Rectal smooth muscle tissue (tissue), 1 donor: ENCODE results near the gene AKAP6.

Experiments used
- H3K27ac ChIP-seq: one replicate; pipeline ENCODE4 v1.7.0; 2013; ENCODE audit warnings: low read depth, low read length, inconsistent platforms
- H3K27me3 ChIP-seq: one replicate; pipeline ENCODE4 v1.7.0; 2013; ENCODE audit warnings: low read length; ENCODE audit not compliant: control insufficient read depth, insufficient read depth
- H3K36me3 ChIP-seq: one replicate; pipeline ENCODE4 v1.7.0; 2013; ENCODE audit warnings: low read length; ENCODE audit not compliant: control insufficient read depth, insufficient read depth
- H3K4me1 ChIP-seq: one replicate; pipeline ENCODE4 v1.7.0; 2013; ENCODE audit warnings: low read length; ENCODE audit not compliant: control insufficient read depth, insufficient read depth
- H3K4me3 ChIP-seq: one replicate; pipeline ENCODE4 v1.7.0; 2013; ENCODE audit warnings: low read length
- H3K9ac ChIP-seq: one replicate; pipeline ENCODE4 v1.7.0; 2013; ENCODE audit warnings: low read length

Gene AKAP6

GRCh38 chr14:32698831-32699230 lies 369.7 kb downstream of the AKAP6 start:
- Histone ChIP-seq H3K27ac (no peak overlapping the region), H3K9ac (no peak overlapping the region), H3K36me3 (no peaks in the 10 kb centered on the region), H3K27me3 (no peaks in the 10 kb centered on the region), H3K4me1 (peaks cover 19% of the 10 kb centered on the region), H3K4me3 (no peak overlapping the region)

DNA sequence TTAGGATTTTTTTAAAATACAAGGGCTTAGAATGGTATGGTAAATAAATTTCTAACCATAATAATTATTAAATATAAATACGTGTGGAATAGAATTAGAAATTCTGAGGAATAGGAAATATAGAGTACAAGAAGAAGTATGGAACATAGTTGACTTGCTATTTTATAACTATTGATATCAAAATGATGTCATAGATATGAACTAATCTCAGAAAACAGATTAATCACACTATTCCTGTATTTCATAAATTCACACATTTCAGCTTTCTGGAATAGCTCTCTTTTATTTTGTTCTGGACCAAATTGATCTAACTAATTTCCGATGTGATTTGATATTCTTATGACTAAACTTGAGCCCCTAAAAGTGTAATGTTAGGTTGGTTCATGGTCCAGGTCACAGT lies 372.4 kb downstream of the AKAP6 start:
- H3K4me3 ChIP-seq, result no peak overlapping the region
- H3K27ac ChIP-seq, result peak overlapping the region; percentile 75
- H3K4me1 ChIP-seq, result peaks cover 19% of the 10 kb centered on the region
- no peaks in the 10 kb centered on the region for H3K27me3 ChIP-seq
- H3K36me3 ChIP-seq, result no peaks in the 10 kb centered on the region
- H3K9ac ChIP-seq, result no peak overlapping the region

GRCh38 chr14:32702088-32702487 lies 373.0 kb downstream of the AKAP6 start:
- peak overlapping the region; percentile 75 for H3K27ac ChIP-seq
- no peak overlapping the region for H3K4me3 ChIP-seq
- H3K36me3 ChIP-seq, result no peaks in the 10 kb centered on the region
- peaks cover 21% of the 10 kb centered on the region for H3K4me1 ChIP-seq
- no peaks in the 10 kb centered on the region for H3K27me3 ChIP-seq
- H3K9ac ChIP-seq, result no peak overlapping the region

DNA sequence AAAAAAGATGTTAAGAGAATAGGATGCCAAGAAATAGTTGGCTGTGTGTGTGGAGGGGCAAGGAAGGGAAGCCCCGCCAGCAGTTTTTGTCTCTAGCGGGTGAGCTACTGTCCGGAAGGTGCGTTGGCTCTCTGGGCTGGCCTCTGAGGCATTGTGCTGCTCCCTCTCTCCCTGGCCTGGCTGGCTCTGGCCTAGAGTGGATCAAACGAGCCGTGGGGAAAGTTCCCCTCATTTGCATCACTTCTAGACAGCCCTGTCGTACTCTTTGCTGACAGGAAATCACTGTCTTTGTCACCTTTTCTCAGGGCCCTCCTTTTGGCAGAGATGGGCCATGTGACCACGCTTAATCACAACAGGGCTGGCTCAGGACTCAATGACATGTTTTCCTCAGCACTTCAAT lies 373.5 kb downstream of the AKAP6 start:
- no peak overlapping the region for H3K9ac ChIP-seq
- no peaks in the 10 kb centered on the region for H3K27me3 ChIP-seq
- no peaks in the 10 kb centered on the region for H3K36me3 ChIP-seq
- no peak overlapping the region for H3K4me3 ChIP-seq
- peak overlapping the region; percentile 75 for H3K27ac ChIP-seq
- H3K4me1 ChIP-seq, result peaks cover 21% of the 10 kb centered on the region

GRCh38 chr14:32703183-32703621 lies 374.1 kb downstream of the AKAP6 start:
- Histone ChIP-seq H3K27ac (peak overlapping the region; percentile 75), H3K9ac (no peak overlapping the region), H3K27me3 (no peaks in the 10 kb centered on the region), H3K4me1 (peaks cover 26% of the 10 kb centered on the region), H3K4me3 (no peak overlapping the region), H3K36me3 (no peaks in the 10 kb centered on the region)

- Histone ChIP-seq H3K9ac (no peak overlapping the region), H3K27ac (no peak overlapping the region), H3K27me3 (no peaks in the 10 kb centered on the region), H3K36me3 (no peaks in the 10 kb centered on the region), H3K4me1 (peaks cover 46% of the 10 kb centered on the region), H3K4me3 (no peak overlapping the region)
These were observed 377.8 kb downstream of the AKAP6 start for GRCh38 chr14:32706721-32707519.

- Histone ChIP-seq H3K9ac (no peak overlapping the region), H3K4me1 (peaks cover 37% of the 10 kb centered on the region), H3K27me3 (no peaks in the 10 kb centered on the region), H3K27ac (peak overlapping the region; percentile 38), H3K36me3 (no peaks in the 10 kb centered on the region), H3K4me3 (no peak overlapping the region)
These were observed 378.8 kb downstream of the AKAP6 start for GRCh38 chr14:32707742-32708500.

GRCh38 chr14:32709027-32709426 lies 379.9 kb downstream of the AKAP6 start:
- no peaks in the 10 kb centered on the region for H3K36me3 ChIP-seq
- H3K4me3 ChIP-seq, result no peak overlapping the region
- no peaks in the 10 kb centered on the region for H3K27me3 ChIP-seq
- peaks cover 28% of the 10 kb centered on the region for H3K4me1 ChIP-seq
- H3K27ac ChIP-seq, result peak overlapping the region; percentile 87
- no peak overlapping the region for H3K9ac ChIP-seq

DNA sequence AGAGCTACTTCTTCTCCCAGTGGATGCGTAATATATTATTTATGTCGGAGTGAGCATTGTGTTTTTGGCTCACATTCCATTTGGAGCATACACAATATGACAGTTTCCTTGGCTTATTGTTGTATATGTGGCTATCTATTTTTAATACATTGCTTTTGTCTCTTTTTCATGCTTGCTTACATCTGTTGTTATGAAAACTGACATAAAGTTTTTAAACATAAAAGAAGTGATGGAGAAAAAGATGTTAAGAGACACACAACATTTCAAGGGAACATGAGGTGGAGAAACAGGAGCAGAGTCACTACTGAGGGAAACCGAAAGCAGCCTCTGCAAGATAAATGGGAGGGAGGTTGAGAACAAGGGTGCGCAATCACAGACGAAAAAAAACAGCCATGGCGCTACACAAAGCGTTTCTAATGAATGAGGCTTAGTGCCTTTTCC lies 381.2 kb downstream of the AKAP6 start:
- Histone ChIP-seq H3K4me3 (peak overlapping the region; percentile 6), H3K27ac (peak overlapping the region; percentile 87), H3K9ac (no peak overlapping the region), H3K4me1 (peaks cover 28% of the 10 kb centered on the region), H3K36me3 (no peaks in the 10 kb centered on the region), H3K27me3 (no peaks in the 10 kb centered on the region)

- Histone ChIP-seq H3K4me3 (peak overlapping the region; percentile 6), H3K27me3 (no peaks in the 10 kb centered on the region), H3K27ac (peak overlapping the region; percentile 87), H3K9ac (no peak overlapping the region), H3K36me3 (no peaks in the 10 kb centered on the region), H3K4me1 (peaks cover 28% of the 10 kb centered on the region)
These were observed 381.9 kb downstream of the AKAP6 start for GRCh38 chr14:32710731-32711680.

- H3K36me3 ChIP-seq, result no peaks in the 10 kb centered on the region
- no peak overlapping the region for H3K27ac ChIP-seq
- H3K9ac ChIP-seq, result no peak overlapping the region
- H3K4me3 ChIP-seq, result no peak overlapping the region
- H3K4me1 ChIP-seq, result peaks cover 18% of the 10 kb centered on the region
- no peaks in the 10 kb centered on the region for H3K27me3 ChIP-seq
These were observed 384.8 kb downstream of the AKAP6 start for GRCh38 chr14:32713856-32714255.

- H3K27ac ChIP-seq, result no peak overlapping the region
- H3K36me3 ChIP-seq, result no peaks in the 10 kb centered on the region
- H3K4me1 ChIP-seq, result no peaks in the 10 kb centered on the region
- no peak overlapping the region for H3K4me3 ChIP-seq
- H3K27me3 ChIP-seq, result no peaks in the 10 kb centered on the region
- no peak overlapping the region for H3K9ac ChIP-seq
These were observed 390.5 kb downstream of the AKAP6 start for GRCh38 chr14:32719601-32720000.
